Lung (tissue), 12 donors: ENCODE measurements around the gene SERINC3. TPM values are rescaled to one million over a fixed set of nuclear protein-coding genes. Genes with fewer than 3 reads are reported as not detected.
A peak's percentile ranks its signal among the peaks of the same experiment; 100 is the strongest.

ENCODE experiments used
- ATAC-seq: fragments of 200-7000 bp; cut with Tn5 transposase; one replicate; pipeline ENCODE4 v1.9.1; 2020; ENCODE audit warnings: moderate number of reproducible peaks; ENCODE audit not compliant: insufficient read depth, low FRiP score
- DNase-seq, 3 donors: peaks; one replicate each; pipeline ENCODE4 v3.0.0-alpha.2; 2013 to 2017
- H3K27ac ChIP-seq, 2 donors: one replicate each; pipeline ENCODE4 v1.5.1; 2013; ENCODE audit warnings: mild to moderate bottlenecking in 2 of 2, moderate library complexity in 2 of 2, control low read depth in 1 of 2, inconsistent platforms in 1 of 2, low read depth in 1 of 2, low read length in 1 of 2
- H3K27me3 ChIP-seq, 3 donors: one replicate each; pipeline ENCODE4 v1.5.1; 2013; ENCODE audit warnings: low read length in 2 of 3; ENCODE audit not compliant: control insufficient read depth in 3 of 3, insufficient read depth in 3 of 3
- H3K36me3 ChIP-seq, 4 donors: one replicate each; pipeline ENCODE4 v1.5.1; 2013; ENCODE audit warnings: low read length in 4 of 4, mild to moderate bottlenecking in 1 of 4, moderate library complexity in 1 of 4; ENCODE audit not compliant: control insufficient read depth in 4 of 4, insufficient read depth in 4 of 4
- H3K4me1 ChIP-seq, 5 donors: one replicate each; pipeline ENCODE4 v1.5.1; 2013; ENCODE audit warnings: low read length in 5 of 5, mild to moderate bottlenecking in 2 of 5, moderate library complexity in 1 of 5; ENCODE audit not compliant: control insufficient read depth in 5 of 5, insufficient read depth in 5 of 5
- H3K4me3 ChIP-seq: one replicate; pipeline ENCODE4 v1.5.1; 2013; ENCODE audit warnings: mild to moderate bottlenecking, control low read depth, moderate library complexity
- H3K9ac ChIP-seq, 2 donors: one replicate each; pipeline ENCODE4 v1.5.1; 2013; ENCODE audit warnings: low read length in 2 of 2, control low read depth in 1 of 2; ENCODE audit not compliant: insufficient read depth in 1 of 2
- H3K9me3 ChIP-seq, 4 donors: one replicate each; pipeline ENCODE4 v1.5.1; 2013; ENCODE audit warnings: low read length in 3 of 4, mild to moderate bottlenecking in 1 of 4, moderate library complexity in 1 of 4; ENCODE audit not compliant: control insufficient read depth in 4 of 4, insufficient read depth in 3 of 4
- CTCF ChIP-seq: IDR thresholded peaks from 2 replicates; pipeline ENCODE4 v1.5.1; 2012; ENCODE audit warnings: mild to moderate bottlenecking; ENCODE audit errors: control extremely low read depth, extremely low read depth
- WGBS, 2 donors: extraction: QIAGEN DNeasy Blood & Tissue Kit; methylation state at CpG; one replicate each; pipeline ENCODE4 v1.1.7; 2013; 5-methylcytosine and 5-hydroxymethylcytosine counted together
- polyA plus RNA-seq, 2 donors: library from polyadenylated mRNA; stranded (reverse); fragments of 200-250 nt; gene quantifications; one replicate each; pipeline ENCODE4 v1.2.1, GENCODE V29; 2013
- total RNA-seq, 2 donors: library from RNA; depleted of rRNA in 1 of 2; stranded (reverse); fragments of >200 nt in 1 of 2; gene quantifications; one replicate each; pipeline ENCODE4 v1.2.1, GENCODE V29; 2014 to 2021
- donor health status: control.
- donor health status: control.
- donor health status: Bipolar disorder and iron deficiency.
- donor health status: healthy.
- donor health status: DM: yes; HTN: yes; CAD: no.

The SERINC3 gene
- total and polyA plus RNA-seq, 4 donors, result 36.7 to 83.9 (median 76.3) TPM

- WGBS, 2 donors, result 91 to 94% methylated on average over 7 of the region's 7 CpGs
Measured at GRCh38 chr20:44485078-44485829, 36.6 kb downstream of the SERINC3 start.

GRCh38 chr20:44483112-44483511 is 38.8 kb downstream of the SERINC3 start:
- Histone ChIP-seq H3K9ac (no peak overlapping the region), H3K9me3 (no peaks in the 10 kb centered on the region), H3K4me1 (peaks cover 0 to 1% (median 0%) of the 10 kb centered on the region in 5 donors), H3K4me3 (no peak overlapping the region), H3K36me3 (peaks cover 15 to 25% (median 19%) of the 10 kb centered on the region in 4 donors), H3K27me3 (no peaks in the 10 kb centered on the region), H3K27ac (no peak overlapping the region)
- ATAC-seq (no peak), DNase-seq (no peak)
- 86 to 93% methylated on average over 5 of the region's 5 CpGs for whole genome bisulfite sequencing, 2 donors
- no peak for TF ChIP-seq CTCF

More at GRCh38 chr20:44485078-44485829, 36.6 kb downstream of the SERINC3 start:
- Histone ChIP-seq H3K9me3 (no peaks in the 10 kb centered on the region), H3K4me1 (peaks cover 0 to 1% (median 0%) of the 10 kb centered on the region in 5 donors), H3K9ac (no peak overlapping the region), H3K27ac (peak overlapping the region in 1 of 2 donors; percentile 37), H3K36me3 (peaks cover 26 to 37% (median 32%) of the 10 kb centered on the region in 4 donors), H3K27me3 (no peaks in the 10 kb centered on the region), H3K4me3 (no peak overlapping the region)
- no peak for TF ChIP-seq CTCF
- no peak for ATAC-seq
- DNase-seq, result no peak

- Histone ChIP-seq H3K4me1 (peaks cover 0 to 5% (median under 1%) of the 10 kb centered on the region in 5 donors), H3K27me3 (no peaks in the 10 kb centered on the region), H3K4me3 (no peak overlapping the region), H3K36me3 (peaks cover 15 to 25% (median 18%) of the 10 kb centered on the region in 4 donors), H3K27ac (no peak overlapping the region), H3K9me3 (no peaks in the 10 kb centered on the region), H3K9ac (no peak overlapping the region)
- DNase-seq, result no peak
- WGBS, 2 donors, result 69 to 80% methylated on average over 6 of the region's 6 CpGs
- no peak for ATAC-seq
- no peak for TF ChIP-seq CTCF
Measured at GRCh38 chr20:44481719-44482416, 40.0 kb downstream of the SERINC3 start.
